B cell (primary cell): ENCODE measurements around the gene CEP41. TPM values are rescaled to one million over a fixed set of nuclear protein-coding genes. Genes with fewer than 3 reads are reported as not detected.

Experiments
- ATAC-seq: fragments of 200-7000 bp; cut with Tn5 transposase; one replicate; pipeline ENCODE4 v1.10.0; 2021; ENCODE audit warnings: low read depth, mild to moderate bottlenecking, moderate number of reproducible peaks, moderate library complexity
- CTCF ChIA-PET: fragments of 350-600 bp; sonication (Branson Sonifier 250); formaldehyde crosslinking; loops from one replicate; lab custom pipeline; 2021; ENCODE audit warnings: antibody characterized with exemption, inconsistent platforms; lab: Charles Lee
- POLR2A ChIA-PET: fragments of 350-600 bp; sonication (Branson Sonifier 250); formaldehyde crosslinking; loops from one replicate; lab custom pipeline; 2021; ENCODE audit warnings: antibody characterized with exemption; lab: Charles Lee
- DNase-seq: peaks from one replicate; pipeline ENCODE4 v3.0.0; 2013
- H2AFZ ChIP-seq: 2 replicates; pipeline ENCODE4 v1.6.1; 2012; ENCODE audit warnings: mild to moderate bottlenecking, low read depth, low read length; ENCODE audit not compliant: insufficient read depth, poor library complexity, severe bottlenecking
- H3K27ac ChIP-seq, 2 donors: 1 replicate in 1 of 2; 2 replicates in 1 of 2; pipeline ENCODE4 v1.5.1; 2012 to 2013; ENCODE audit warnings: low read length in 2 of 2, mild to moderate bottlenecking in 2 of 2, moderate library complexity in 1 of 2
- H3K27me3 ChIP-seq, 4 experiments: fragments of 200-600 bp in 1 of 4; sonication (generic) in 1 of 4; replicated peaks in 1 of 4; 1 replicate in 2 of 4; 2 replicates in 2 of 4; pipeline versions ENCODE4 v1.6.1 to v1.7.0; 2013 to 2016; ENCODE audit warnings: low read length in 3 of 4, mild to moderate bottlenecking in 2 of 4, mixed read lengths in 1 of 4, moderate library complexity in 1 of 4; ENCODE audit not compliant: insufficient read depth in 4 of 4, control insufficient read depth in 3 of 4; ENCODE audit errors: control extremely low read depth in 1 of 4
- H3K36me3 ChIP-seq, 2 experiments: replicated peaks in 1 of 2; 1 replicate in 1 of 2; 2 replicates in 1 of 2; pipeline versions ENCODE4 v1.6.1 to v1.7.1; 2013; ENCODE audit warnings: low read length in 1 of 2; ENCODE audit not compliant: insufficient read depth in 2 of 2, control insufficient read depth in 1 of 2; ENCODE audit errors: control extremely low read depth in 1 of 2, extremely low read depth in 1 of 2
- H3K4me1 ChIP-seq, 2 donors: fragments of 200-600 bp in 1 of 2; sonication (generic) in 1 of 2; 1 replicate in 1 of 2; 2 replicates in 1 of 2; pipeline versions ENCODE4 v1.5.1 to v1.6.1; 2013 to 2017; ENCODE audit warnings: low read length in 2 of 2; ENCODE audit not compliant: control insufficient read depth in 2 of 2, insufficient read depth in 2 of 2
- H3K4me2 ChIP-seq: replicated peaks from 2 replicates; pipeline ENCODE3; 2012; ENCODE audit warnings: mild to moderate bottlenecking, low read depth, low read length; ENCODE audit not compliant: poor library complexity, severe bottlenecking
- H3K4me3 ChIP-seq, 5 experiments: fragments of 200-600 bp in 1 of 5; sonication (generic) in 1 of 5; 1 replicate in 3 of 5; 2 replicates in 2 of 5; pipeline versions ENCODE4 v1.5.1 to v1.7.0; 2011 to 2016; ENCODE audit warnings: low read length in 4 of 5, mild to moderate bottlenecking in 4 of 5, low read depth in 2 of 5, control low read depth in 1 of 5, moderate library complexity in 1 of 5; ENCODE audit not compliant: insufficient read depth in 1 of 5; ENCODE audit errors: control extremely low read depth in 1 of 5, extremely low read depth in 1 of 5
- H3K79me2 ChIP-seq: fragments of 200-600 bp; sonication (generic); one replicate; pipeline ENCODE4 v1.6.0; 2016; ENCODE audit warnings: low read length; ENCODE audit not compliant: control insufficient read depth, insufficient read depth
- H3K9ac ChIP-seq: fragments of 200-600 bp; sonication (generic); 2 replicates; pipeline ENCODE4 v1.6.1; 2017; ENCODE audit warnings: mild to moderate bottlenecking, low read length, moderate library complexity
- H3K9me3 ChIP-seq, 3 donors: one replicate each; pipeline versions ENCODE4 v1.6.1 to v1.7.1; 2013; ENCODE audit warnings: low read length in 2 of 3; ENCODE audit not compliant: control insufficient read depth in 2 of 3, insufficient read depth in 1 of 3; ENCODE audit errors: control extremely low read depth in 1 of 3
- H4K20me1 ChIP-seq: 2 replicates; pipeline ENCODE4 v1.6.0; 2012; ENCODE audit warnings: mild to moderate bottlenecking, low read length; ENCODE audit not compliant: insufficient read depth, control insufficient read depth, poor library complexity, severe bottlenecking
- H3K27ac Mint-ChIP-seq: one replicate; pipeline ENCODE4 v1.8.0; 2021; ENCODE audit warnings: mixed read lengths
- H3K27me3 Mint-ChIP-seq: one replicate; pipeline ENCODE4 v1.8.0; 2021; ENCODE audit warnings: mixed read lengths
- H3K4me1 Mint-ChIP-seq: one replicate; pipeline ENCODE4 v1.8.0; 2021; ENCODE audit warnings: mixed read lengths
- H3K4me3 Mint-ChIP-seq: one replicate; pipeline ENCODE4 v1.8.0; 2021; ENCODE audit warnings: mixed read lengths
- H3K9me3 Mint-ChIP-seq: one replicate; pipeline ENCODE4 v1.8.0; 2022; ENCODE audit warnings: mixed read lengths; ENCODE audit not compliant: insufficient read depth
- CTCF ChIP-seq: fragments of 200-600 bp; IDR thresholded peaks from one replicate; pipeline ENCODE4 v1.8.0; 2022; ENCODE audit warnings: antibody characterized with exemption, mild to moderate bottlenecking
- EZH2 ChIP-seq: IDR thresholded peaks from 2 replicates; pipeline ENCODE4 v1.6.1; 2012; ENCODE audit warnings: borderline replicate concordance, low read depth, mild to moderate bottlenecking, moderate library complexity, low read length; ENCODE audit not compliant: insufficient read depth, poor library complexity, severe bottlenecking
- WGBS: methylation state at CpG from one replicate; pipeline ENCODE4 v1.1.5; 2013; ENCODE audit warnings: missing lambda C conversion rate; ENCODE audit not compliant: insufficient coverage; 5-methylcytosine and 5-hydroxymethylcytosine counted together
- intact Hi-C: fragments of 100-400 bp; cut with micrococcal nuclease; formaldehyde crosslinking; loops from one replicate; pipeline ENCODE4 v1.10.0; 2022
- polyA plus RNA-seq: library from polyadenylated mRNA; depleted of rRNA; stranded (reverse); fragments of >200 nt; gene quantifications from 2 replicates; pipeline ENCODE4 v1.2.3, GENCODE V29; 2012
- total RNA-seq, 2 donors: library from RNA; stranded (reverse); fragments of 120-200 nt in 1 of 2; gene quantifications; 1 replicate in 1 of 2; 2 replicates in 1 of 2; pipeline versions ENCODE4 v1.2.3 to v1.2.4, GENCODE V29; 2013 to 2022

CEP41 gene
- total and polyA plus RNA-seq, 2 donors (not counting 1 experiment from before 2014, with no cell fraction given), result 3.4 to 5.9 TPM

DNA sequence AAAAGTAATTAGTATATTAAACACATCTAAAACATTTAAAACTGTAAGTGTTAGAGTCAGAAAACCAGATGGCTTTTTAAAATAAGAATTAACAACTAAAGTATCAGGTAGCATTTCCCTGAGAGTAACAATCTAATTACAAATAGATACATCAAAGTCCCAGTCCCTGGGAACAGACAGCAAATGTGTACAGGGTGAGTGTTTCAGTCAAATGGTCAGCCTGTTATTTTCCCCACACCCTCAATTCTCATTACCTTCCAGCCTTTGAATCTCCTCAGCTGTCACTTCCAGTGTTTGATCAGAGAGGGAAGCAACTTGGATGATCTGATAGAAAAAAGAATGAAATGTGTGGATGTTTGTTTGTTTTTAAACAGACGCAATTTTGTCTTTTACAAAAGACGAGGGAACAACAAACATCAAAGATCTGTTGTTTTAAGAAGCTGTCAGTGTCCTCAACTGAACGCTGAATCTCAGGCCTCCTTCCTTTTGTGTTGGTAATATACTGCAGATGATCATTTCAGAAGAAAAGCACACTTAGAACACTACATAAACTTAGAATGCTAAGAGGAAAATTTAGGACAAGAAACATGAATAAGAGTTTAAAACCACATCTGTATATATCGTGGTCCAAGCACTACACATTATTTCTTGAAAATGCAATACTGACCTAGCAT, 29.8 kb downstream of the CEP41 start:
- H4K20me1 ChIP-seq, result no peaks in the 10 kb centered on the region
- no peak for ATAC-seq
- TF ChIP-seq CTCF, result no peak
- no peak for TF ChIP-seq EZH2
- no peaks in the 10 kb centered on the region for H3K9me3 ChIP-seq
- intact Hi-C loops, result no loop called here
- 100% methylated on average over 1 of the region's 4 CpGs for WGBS
- no peak overlapping the region for H3K4me3 Mint-ChIP-seq
- H3K4me2 ChIP-seq, result no peak overlapping the region
- H2AFZ ChIP-seq, result no peak overlapping the region
- no peak overlapping the region for H3K27ac ChIP-seq
- ChIA-PET POLR2A (no interaction called here), CTCF (no interaction called here)
- H3K9me3 Mint-ChIP-seq, result no peaks in the 10 kb centered on the region
- no peaks in the 10 kb centered on the region for H3K4me1 ChIP-seq
- no peak overlapping the region for H3K27ac Mint-ChIP-seq
- no peaks in the 10 kb centered on the region for H3K79me2 ChIP-seq
- no peaks in the 10 kb centered on the region for H3K27me3 ChIP-seq
- no peak overlapping the region for H3K9ac ChIP-seq
- peaks cover 4% of the 10 kb centered on the region for H3K4me1 Mint-ChIP-seq
- H3K36me3 ChIP-seq, result no peaks in the 10 kb centered on the region
- no peak for DNase-seq
- H3K4me3 ChIP-seq, result no peak overlapping the region
- H3K27me3 Mint-ChIP-seq, result no peaks in the 10 kb centered on the region

GRCh38 chr7:130409712-130410072, 31.1 kb downstream of the CEP41 start:
- Histone ChIP-seq H3K36me3 (no peaks in the 10 kb centered on the region), H3K4me1 (no peaks in the 10 kb centered on the region), H3K4me3 (no peak overlapping the region), H3K27ac (no peak overlapping the region), H3K79me2 (no peaks in the 10 kb centered on the region), H3K4me2 (no peak overlapping the region), H3K9ac (no peak overlapping the region), H2AFZ (no peak overlapping the region), H3K9me3 (no peaks in the 10 kb centered on the region), H4K20me1 (no peaks in the 10 kb centered on the region), H3K27me3 (no peaks in the 10 kb centered on the region)
- Mint-ChIP-seq H3K9me3 (no peaks in the 10 kb centered on the region), H3K4me1 (no peaks in the 10 kb centered on the region), H3K4me3 (no peak overlapping the region), H3K27ac (no peak overlapping the region), H3K27me3 (no peaks in the 10 kb centered on the region)
- ChIA-PET CTCF (no interaction called here), POLR2A (no interaction called here)
- TF ChIP-seq EZH2 (no peak), CTCF (no peak)
- DNase-seq (no peak), ATAC-seq (no peak)
- intact Hi-C loops, result no loop called here
- WGBS, result 100% methylated on average over 3 of the region's 4 CpGs
